H54 (cell line): Measurements from ENCODE around the gene ANKRD33B.
"Not testable (repeated sequence)": the region's sequence is repeated elsewhere in the genome, so short reads cannot be mapped to it uniquely, and the experiment has no call there.

ENCODE experiments used
- DNase-seq: peaks from one replicate; pipeline ENCODE4 v3.0.0; 2011; ENCODE audit warnings: low spot score, mixed read lengths; ENCODE audit not compliant: insufficient read length
- FAIRE-seq: peaks from 3 replicates; lab custom pipeline; 2011; peaks lifted over from hg19 to GRCh38; lab: Jason Lieb, UNC
- POLR2A ChIP-seq: IDR thresholded peaks from 2 replicates; pipeline ENCODE4 v1.6.1; 2011; ENCODE audit warnings: low read depth, mild to moderate bottlenecking, low read length

ANKRD33B gene

GRCh38 chr5:10593531-10594181 lies 29.8 kb downstream of the ANKRD33B start:
- DNase-seq = no peak
- TF ChIP-seq POLR2A = no peak
- no peak for FAIRE-seq

DNA sequence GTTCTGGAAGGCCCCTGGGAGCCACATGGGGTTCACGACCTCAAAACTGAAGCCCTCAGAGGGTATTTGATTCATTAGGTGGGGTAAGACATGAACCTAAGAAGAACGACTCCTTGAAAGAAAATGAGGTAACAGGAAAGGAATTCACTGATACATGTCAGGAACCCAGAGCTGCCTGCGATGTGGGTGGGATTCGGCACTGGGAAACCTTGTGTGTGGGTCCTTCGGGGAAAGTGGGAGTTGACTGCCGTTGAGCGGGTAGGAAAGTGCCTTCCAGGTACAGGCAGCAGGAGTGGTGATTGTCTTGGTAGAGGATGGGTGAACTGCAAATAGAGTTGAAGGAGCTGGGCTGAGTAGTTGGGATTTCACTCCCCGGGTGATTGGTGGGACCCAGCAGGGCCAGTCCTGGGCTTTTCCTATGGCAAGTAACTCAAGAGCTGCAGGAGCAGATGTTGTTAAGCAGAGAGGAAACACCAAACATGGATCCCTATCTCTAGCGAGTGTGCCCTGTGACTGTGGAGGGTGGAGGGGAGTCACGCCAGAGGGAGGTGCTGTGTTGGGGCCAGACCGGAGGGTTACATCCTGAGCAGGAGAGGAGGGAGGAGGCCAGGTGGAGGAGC lies 30.8 kb downstream of the ANKRD33B start:
- no peak for FAIRE-seq
- DNase-seq = no peak
- no peak for TF ChIP-seq POLR2A

GRCh38 chr5:10595293-10595671 lies 31.4 kb downstream of the ANKRD33B start:
- DNase-seq (no peak), FAIRE-seq (no peak)
- no peak for TF ChIP-seq POLR2A

GRCh38 chr5:10595672-10596309 lies 31.9 kb downstream of the ANKRD33B start:
- FAIRE-seq (peak; percentile 93), DNase-seq (peak; percentile 85)
- no peak for TF ChIP-seq POLR2A

- DNase-seq (no peak), FAIRE-seq (no peak)
- TF ChIP-seq POLR2A = no peak
These were observed 32.4 kb downstream of the ANKRD33B start for GRCh38 chr5:10596310-10596703.

DNA sequence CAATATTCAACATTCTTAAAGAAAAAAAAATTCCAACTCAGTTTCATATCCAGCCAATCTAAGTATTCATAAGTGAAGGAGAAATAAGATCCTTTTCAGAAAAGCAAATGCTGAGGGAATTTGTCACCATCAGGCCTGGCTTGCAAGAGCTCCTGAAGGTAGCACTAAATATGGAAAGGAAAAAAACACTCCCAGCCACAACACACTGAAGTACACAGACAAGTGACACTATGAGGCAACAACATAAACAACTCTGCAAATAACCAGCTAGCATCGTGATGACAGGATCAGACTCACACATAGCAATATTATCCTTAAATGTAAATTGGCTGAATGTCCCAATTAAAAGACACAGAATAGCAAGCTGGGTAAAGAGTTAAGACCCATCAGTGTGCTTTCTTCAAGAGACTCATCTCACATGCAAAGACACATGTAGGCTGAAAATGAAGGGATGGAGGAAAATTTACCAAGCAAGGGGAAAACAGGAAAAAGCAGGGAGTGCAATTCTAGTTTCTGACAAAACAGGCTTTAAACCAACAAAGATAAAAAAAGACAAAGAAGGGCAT lies 33.1 kb downstream of the ANKRD33B start:
- FAIRE-seq (no peak), DNase-seq (no peak)
- TF ChIP-seq POLR2A = no peak

DNA sequence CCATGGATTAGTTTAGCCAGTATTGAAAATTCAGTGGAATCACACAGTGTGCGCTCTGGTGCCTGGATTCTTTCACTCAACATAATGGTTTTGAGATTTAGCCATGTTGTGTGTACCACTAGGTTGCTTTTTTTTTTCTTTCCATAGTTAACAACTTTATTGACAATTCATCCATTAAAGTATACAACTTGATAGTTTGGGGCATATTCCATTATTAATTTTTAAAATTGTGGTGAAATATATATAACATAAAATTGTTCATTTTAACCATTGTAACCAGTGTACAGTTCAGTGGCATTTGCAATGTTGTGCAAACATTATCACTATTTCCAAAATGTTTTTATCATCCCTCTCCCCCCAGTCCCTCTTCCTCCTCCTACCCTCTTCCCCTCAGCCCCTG lies 35.2 kb downstream of the ANKRD33B start:
- FAIRE-seq (no peak), DNase-seq (no peak)
- no peak for TF ChIP-seq POLR2A

DNA sequence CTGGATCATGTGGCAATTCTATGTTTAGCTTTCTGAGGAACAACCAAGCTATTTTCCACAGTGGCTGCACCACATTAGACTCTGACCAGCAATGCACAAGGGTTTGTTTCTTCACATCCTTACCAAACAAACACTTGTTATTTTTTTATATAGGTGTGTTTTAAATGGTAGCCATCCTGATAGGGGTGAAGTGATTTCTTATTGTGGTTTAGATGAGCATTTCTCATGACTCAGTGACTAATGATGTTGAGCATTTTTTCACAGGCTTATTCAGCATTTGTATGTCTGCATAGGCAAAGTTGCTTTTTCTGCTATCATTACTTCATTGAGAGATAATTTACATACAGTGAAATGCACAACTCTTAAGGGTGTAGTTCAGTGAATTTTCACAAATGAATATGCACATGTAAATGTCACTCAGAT lies 36.0 kb downstream of the ANKRD33B start:
- FAIRE-seq (peak; percentile 67), DNase-seq (peak; percentile 46)
- no peak for TF ChIP-seq POLR2A

DNA sequence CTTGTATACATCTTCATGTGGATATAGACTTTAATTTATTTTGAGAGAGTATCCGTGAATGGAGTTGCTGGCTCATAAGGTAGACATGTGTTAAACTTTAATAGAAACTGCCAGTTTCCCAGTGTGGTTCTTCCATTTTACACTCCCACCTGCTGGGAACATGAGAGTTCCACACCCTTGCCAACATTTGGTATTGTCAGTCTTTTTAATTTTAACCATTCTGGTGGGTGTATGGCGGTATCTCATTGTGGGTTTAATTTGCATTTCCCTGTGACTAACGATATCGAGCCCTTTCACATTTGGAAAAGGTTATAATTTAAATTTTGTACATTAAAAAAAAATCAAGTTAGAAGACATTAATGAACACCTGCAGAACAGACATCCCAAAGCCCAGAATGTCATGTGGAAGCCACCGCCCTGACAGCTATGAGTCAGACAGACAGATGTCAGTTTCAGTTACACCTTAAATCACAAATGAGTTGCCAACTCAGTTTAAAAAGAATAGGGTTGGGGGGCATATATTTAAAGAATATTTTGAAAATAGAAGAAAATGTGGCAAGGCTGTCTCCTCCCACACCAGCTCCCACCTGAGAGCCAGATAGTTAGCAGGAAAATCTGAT lies 36.9 kb downstream of the ANKRD33B start:
- no peak for DNase-seq
- no peak for FAIRE-seq
- no peak for TF ChIP-seq POLR2A

- peak; percentile 76 for FAIRE-seq
- TF ChIP-seq POLR2A = no peak
- DNase-seq = peak; percentile 50
These were observed 37.6 kb downstream of the ANKRD33B start for GRCh38 chr5:10601246-10602030.

- TF ChIP-seq POLR2A = no peak
- FAIRE-seq (no peak), DNase-seq (no peak)
These were observed 38.3 kb downstream of the ANKRD33B start for GRCh38 chr5:10602031-10602806.

GRCh38 chr5:10604975-10605374 lies 41.1 kb downstream of the ANKRD33B start:
- FAIRE-seq = no peak
- DNase-seq = no peak
- TF ChIP-seq POLR2A = no peak

- FAIRE-seq, DNase-seq: not testable (repeated sequence)
These were observed 42.8 kb downstream of the ANKRD33B start for GRCh38 chr5:10606632-10607022.
